Nephron (organoid): ENCODE results near the gene EBF4.

Experiments used
- H3K27ac Mint-ChIP-seq, 3 experiments: 2 replicates each; pipeline ENCODE4 v1.8.0; 2020; ENCODE audit warnings: mixed read lengths in 3 of 3, mild to moderate bottlenecking in 2 of 3, moderate library complexity in 1 of 3
- H3K27me3 Mint-ChIP-seq: 2 replicates; pipeline ENCODE4 v1.8.0; 2021; ENCODE audit warnings: low read depth, mild to moderate bottlenecking, moderate library complexity, mixed read lengths
- H3K36me3 Mint-ChIP-seq: 2 replicates; pipeline ENCODE4 v1.8.0; 2020; ENCODE audit warnings: low read depth, mixed read lengths
- H3K4me1 Mint-ChIP-seq: 2 replicates; pipeline ENCODE4 v1.8.0; 2020; ENCODE audit warnings: mixed read lengths
- H3K4me3 Mint-ChIP-seq, 3 experiments: 2 replicates each; pipeline ENCODE4 v1.8.0; 2020; ENCODE audit warnings: mild to moderate bottlenecking in 3 of 3, mixed read lengths in 3 of 3, moderate library complexity in 2 of 3
- H3K9me3 Mint-ChIP-seq: 2 replicates; pipeline ENCODE4 v1.8.0; 2020; ENCODE audit warnings: mixed read lengths
- CTCF ChIP-seq, 3 experiments: fragments of 200-600 bp; sonication (generic); IDR thresholded peaks; one replicate each; pipeline ENCODE4 v1.5.0; 2021; ENCODE audit warnings: antibody characterized with exemption in 3 of 3; ENCODE audit not compliant: unreplicated experiment in 3 of 3

The EBF4 gene

GRCh38 chr20:2796011-2796660, 103.6 kb downstream of the EBF4 start:
- Mint-ChIP-seq H3K36me3 (peaks cover 60% of the 10 kb centered on the region), H3K27ac (no peak overlapping the region), H3K4me1 (peaks cover 20% of the 10 kb centered on the region), H3K4me3 (peak overlapping the region in 1 of 3 experiments; percentile 58), H3K27me3 (peaks cover 3% of the 10 kb centered on the region), H3K9me3 (no peaks in the 10 kb centered on the region)
- TF ChIP-seq CTCF (IDR thresholded peaks at IDR 0.05; ENCODE audit: unreplicated experiment in 3 of 3): no peak

- Mint-ChIP-seq H3K9me3 (no peaks in the 10 kb centered on the region), H3K27me3 (peaks cover 11% of the 10 kb centered on the region), H3K4me3 (peak overlapping the region; percentile 74 to 100 (median 95)), H3K4me1 (peaks cover 25% of the 10 kb centered on the region), H3K36me3 (peaks cover 56% of the 10 kb centered on the region), H3K27ac (peak overlapping the region in 2 of 3 experiments; percentile 53 to 57)
- no peak for TF ChIP-seq CTCF (IDR thresholded peaks at IDR 0.05; ENCODE audit: unreplicated experiment in 3 of 3)
Measured at GRCh38 chr20:2797136-2797983, 104.8 kb downstream of the EBF4 start.

- H3K27ac Mint-ChIP-seq: peak overlapping the region in 2 of 3 experiments; percentile 94 to 98
- no peaks in the 10 kb centered on the region for H3K9me3 Mint-ChIP-seq
- peak overlapping the region; percentile 95 to 100 (median 96) for H3K4me3 Mint-ChIP-seq
- H3K27me3 Mint-ChIP-seq: peaks cover 15% of the 10 kb centered on the region
- H3K36me3 Mint-ChIP-seq: peaks cover 54% of the 10 kb centered on the region
- peaks cover 25% of the 10 kb centered on the region for H3K4me1 Mint-ChIP-seq
- TF ChIP-seq CTCF (IDR thresholded peaks at IDR 0.05; ENCODE audit: unreplicated experiment in 3 of 3): no peak
Measured at GRCh38 chr20:2798095-2798805, 105.7 kb downstream of the EBF4 start.

GRCh38 chr20:2798814-2799213, 106.2 kb downstream of the EBF4 start:
- Mint-ChIP-seq H3K27me3 (peaks cover 20% of the 10 kb centered on the region), H3K4me3 (peak overlapping the region; percentile 95 to 100 (median 96)), H3K27ac (peak overlapping the region; percentile 94 to 98 (median 98)), H3K9me3 (no peaks in the 10 kb centered on the region), H3K36me3 (peaks cover 48% of the 10 kb centered on the region), H3K4me1 (peaks cover 25% of the 10 kb centered on the region)
- no peak for TF ChIP-seq CTCF (IDR thresholded peaks at IDR 0.05; ENCODE audit: unreplicated experiment in 3 of 3)

GRCh38 chr20:2799271-2799670, 106.7 kb downstream of the EBF4 start:
- H3K4me1 Mint-ChIP-seq: peaks cover 25% of the 10 kb centered on the region
- H3K27me3 Mint-ChIP-seq: peaks cover 24% of the 10 kb centered on the region
- peaks cover 46% of the 10 kb centered on the region for H3K36me3 Mint-ChIP-seq
- no peak for TF ChIP-seq CTCF (IDR thresholded peaks at IDR 0.05; ENCODE audit: unreplicated experiment in 3 of 3)
- H3K4me3 Mint-ChIP-seq: peak overlapping the region; percentile 95 to 100 (median 96)
- peak overlapping the region; percentile 94 to 98 (median 98) for H3K27ac Mint-ChIP-seq
- no peaks in the 10 kb centered on the region for H3K9me3 Mint-ChIP-seq
